Activated CD4-positive, alpha-beta T cell treated with anti-CD3 and anti-CD28 coated beads, Interleukin-2, Interleukin-6, amounts not matched to agents 100 ng/mL and 50 ng/mL, durations not matched to agents 16 hours and 8 hours (primary cell): ENCODE results near the gene MANF.
"Not testable (repeated sequence)": the region's sequence is repeated elsewhere in the genome, so short reads cannot be mapped to it uniquely, and the experiment has no call there.

Source experiments
- DNase-seq: peaks from one replicate; pipeline ENCODE4 v3.0.0-alpha.2; 2020

MANF gene

GRCh38 chr3:51373658-51374421 lies 11.3 kb upstream of the MANF start:
- DNase-seq: no peak

DNA sequence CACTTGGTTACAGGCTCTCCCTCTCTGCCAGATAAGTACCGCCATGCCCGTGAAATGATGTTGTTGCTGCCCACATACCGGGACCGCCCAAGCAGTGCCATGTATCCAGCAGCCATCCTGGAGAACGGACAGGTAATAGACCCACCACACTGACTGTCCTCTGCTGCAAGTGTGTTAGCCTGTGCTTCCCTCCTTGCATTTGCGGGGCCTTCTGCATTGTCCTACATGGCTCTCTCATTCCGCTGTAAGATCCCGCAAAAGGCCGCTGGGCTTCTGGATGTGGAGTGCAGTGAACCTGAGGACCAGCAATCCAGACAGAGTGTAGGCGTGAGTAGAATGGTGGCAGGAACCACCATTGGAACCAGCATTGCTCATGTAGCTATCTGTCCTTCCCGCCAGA lies 10.6 kb upstream of the MANF start:
- no peak for DNase-seq

DNA sequence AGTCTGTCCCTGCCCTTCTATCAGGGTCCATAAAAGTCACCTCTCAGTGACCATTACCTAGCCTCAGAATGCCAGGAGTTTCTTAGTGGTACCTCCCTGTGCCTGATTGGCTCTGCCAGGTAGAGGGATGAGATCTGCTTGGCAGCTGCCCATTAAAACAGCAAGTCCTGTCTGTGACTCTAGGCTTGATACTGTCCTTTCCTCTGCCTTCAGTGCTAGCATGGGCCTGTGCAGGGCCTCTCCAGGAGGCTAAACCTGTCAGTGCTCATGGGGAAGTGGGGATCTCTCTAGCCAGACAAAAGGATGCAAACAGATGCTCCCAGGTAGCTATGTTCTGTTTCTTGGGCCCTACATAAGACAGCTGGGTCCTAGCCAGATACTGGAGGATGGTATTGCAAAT lies 10.0 kb upstream of the MANF start:
- no peak for DNase-seq

DNA sequence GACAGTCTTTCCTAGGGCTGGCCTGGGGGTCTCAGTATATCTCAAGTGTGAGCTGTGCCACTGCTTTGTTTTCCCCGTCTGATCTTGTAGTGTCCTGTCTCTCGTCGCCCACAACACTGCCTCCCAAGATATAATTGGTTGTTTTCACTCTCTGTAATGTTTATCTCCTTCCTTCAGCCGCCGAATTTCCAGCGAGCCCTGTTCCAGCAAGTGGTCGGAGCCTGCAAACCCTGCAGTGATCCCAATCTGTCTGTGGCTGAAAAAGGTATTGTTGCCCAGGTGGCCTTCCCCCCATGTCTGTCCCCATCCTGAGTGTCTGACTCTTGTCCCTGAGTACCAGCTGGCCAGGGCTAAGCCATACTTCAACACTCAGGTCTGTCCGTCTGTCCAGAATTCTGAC lies 9.5 kb upstream of the MANF start:
- no peak for DNase-seq

DNA sequence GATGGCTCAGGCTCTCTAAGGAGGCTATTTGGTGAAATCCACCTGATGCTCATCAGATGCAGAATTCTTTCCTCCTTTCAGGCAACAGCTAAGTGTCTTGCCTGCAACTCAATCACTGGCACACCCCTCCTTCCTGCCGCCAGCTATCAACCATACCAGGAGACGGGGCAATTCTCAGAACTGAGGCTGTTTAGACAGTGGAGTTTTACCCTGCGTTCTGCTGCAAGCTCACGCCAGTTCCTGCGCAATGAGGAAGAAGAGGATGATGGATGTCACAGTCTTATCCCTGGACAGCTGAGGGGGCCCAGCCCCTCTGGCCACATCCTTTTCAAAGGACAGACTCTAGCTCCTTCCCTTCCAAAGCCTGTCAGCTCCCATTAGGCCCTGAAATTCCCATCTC lies 7.0 kb upstream of the MANF start:
- DNase-seq: no peak

DNA sequence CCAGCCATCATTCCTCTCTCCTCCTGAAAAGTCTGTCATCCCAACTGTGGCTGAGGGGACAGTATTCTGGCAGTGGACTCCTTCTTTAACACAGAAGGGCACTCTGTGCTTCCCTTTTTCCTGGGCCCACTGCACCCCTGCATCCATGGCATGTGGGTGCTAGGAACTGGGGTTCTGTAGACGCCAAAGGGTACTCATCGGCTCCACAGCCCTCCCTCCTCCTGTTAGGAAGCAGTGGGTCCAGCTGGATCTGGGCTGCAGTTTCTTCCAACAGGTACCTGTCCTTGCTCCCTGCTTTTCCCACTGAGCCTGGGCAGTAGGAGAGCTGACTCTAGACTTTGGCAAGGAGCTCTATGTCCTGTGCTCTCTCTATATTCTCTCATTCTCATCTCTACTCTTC lies 6.4 kb upstream of the MANF start:
- no peak for DNase-seq

DNA sequence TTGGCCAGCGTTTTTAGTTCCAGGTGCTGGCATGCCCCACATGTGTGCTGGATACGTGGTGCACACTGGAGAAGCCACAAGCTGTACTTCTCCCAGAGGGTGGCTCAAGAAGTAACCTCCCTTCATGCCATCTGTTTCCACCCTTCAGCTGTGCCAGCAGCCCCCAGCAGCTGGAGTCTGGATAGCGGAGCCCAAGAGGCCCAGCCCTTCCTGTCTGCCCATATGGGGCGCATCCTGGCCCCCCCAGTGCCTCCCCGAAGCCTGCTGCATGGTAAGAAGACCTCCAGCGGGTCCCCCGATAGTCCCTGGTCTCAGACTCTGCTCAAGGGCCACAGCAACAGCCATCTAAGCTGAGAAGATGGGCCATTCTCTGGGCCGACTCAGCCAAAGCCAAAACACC lies 5.8 kb upstream of the MANF start:
- no peak for DNase-seq

- DNase-seq: no peak
Observed at GRCh38 chr3:51379746-51380455, 5.2 kb upstream of the MANF start.

DNA sequence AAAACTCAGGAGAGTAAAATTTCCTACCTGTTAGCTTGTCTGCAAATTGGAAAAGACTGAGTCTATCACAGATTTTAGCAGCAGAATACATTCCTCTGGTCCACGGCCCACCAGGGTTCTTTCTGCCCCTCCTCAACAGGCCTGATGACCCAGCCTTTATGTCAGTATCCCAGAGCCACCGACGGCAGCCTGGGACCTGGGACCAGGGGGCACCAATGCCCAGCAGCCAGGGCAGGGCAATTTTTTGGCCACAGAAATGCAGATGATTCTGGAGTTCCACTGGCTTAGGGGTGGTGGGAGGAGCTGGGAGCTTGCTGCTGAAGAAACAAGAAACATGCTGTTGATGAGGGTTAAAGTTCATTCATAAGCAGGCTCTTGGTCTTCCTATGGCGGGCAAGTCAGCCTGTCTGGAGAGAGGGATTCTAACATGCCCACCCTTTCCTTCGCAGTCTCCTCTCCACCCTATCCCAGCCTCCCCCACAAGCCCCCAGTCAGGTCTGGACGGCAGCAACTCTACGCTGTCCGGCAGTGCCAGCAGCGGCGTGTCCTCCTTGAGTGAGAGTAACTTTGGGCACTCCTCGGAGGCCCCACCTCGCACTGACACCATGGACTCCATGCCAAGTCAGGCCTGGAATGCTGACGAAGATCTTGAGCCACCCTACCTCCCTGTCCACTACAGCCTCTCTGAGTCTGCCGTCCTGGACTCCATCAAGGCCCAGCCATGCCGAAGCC lies 4.3 kb upstream of the MANF start:
- no peak for DNase-seq

DNA sequence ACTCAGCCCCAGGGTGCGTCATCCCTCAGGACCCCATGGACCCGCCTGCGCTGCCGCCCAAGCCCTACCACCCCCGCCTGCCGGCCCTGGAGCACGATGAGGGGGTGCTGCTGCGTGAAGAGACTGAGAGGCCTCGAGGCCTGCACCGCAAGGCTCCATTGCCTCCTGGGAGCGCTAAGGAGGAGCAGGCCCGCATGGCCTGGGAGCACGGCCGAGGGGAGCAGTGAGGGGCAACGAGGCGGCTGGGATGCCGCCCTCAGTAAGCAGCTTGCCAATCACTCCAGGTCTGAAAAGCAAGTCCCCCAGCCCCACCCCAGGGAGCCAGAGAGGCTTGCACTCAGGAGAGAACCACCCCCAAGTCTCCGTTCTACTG lies 3.8 kb upstream of the MANF start:
- DNase-seq: no peak

DNA sequence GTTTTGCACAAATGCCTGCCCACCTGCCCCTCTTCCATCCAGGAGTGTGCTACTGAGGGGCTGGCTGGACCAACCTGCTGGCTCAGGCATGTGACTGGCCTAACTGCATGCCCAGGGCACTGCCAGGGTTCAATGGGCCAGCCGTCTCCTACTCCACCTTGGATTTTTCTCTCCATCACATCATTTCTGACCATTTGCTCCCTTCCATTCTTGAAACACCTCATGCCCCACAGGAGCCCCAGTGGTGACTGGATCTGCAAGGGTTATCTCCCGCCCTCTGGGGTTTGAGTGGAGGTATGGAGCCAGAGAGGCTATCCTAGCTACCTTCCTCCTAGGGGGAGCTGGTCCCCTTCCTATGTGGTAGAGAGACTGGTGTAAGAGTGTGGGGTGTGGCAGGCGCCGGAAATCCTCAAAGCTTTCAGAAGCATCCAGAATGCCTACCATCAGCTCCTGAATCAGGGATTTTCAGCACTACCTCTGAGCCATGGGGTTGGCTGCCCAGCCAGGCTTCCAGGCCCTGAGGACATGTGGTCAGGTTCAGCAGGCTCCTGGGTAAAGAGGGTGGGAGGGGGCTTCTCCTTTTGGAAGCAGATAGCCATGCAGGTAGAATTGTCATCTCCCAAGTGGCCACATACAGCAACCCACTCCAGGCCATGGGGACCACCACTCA lies 2.9 kb upstream of the MANF start:
- no peak for DNase-seq

- no peak for DNase-seq
Observed at GRCh38 chr3:51382947-51383578, 2.0 kb upstream of the MANF start.

GRCh38 chr3:51384055-51384725 lies 901 bp upstream of the MANF start:
- peak; percentile 41 for DNase-seq

- no peak for DNase-seq
Observed at GRCh38 chr3:51385621-51386091, 565 bp downstream of the MANF start.

DNA sequence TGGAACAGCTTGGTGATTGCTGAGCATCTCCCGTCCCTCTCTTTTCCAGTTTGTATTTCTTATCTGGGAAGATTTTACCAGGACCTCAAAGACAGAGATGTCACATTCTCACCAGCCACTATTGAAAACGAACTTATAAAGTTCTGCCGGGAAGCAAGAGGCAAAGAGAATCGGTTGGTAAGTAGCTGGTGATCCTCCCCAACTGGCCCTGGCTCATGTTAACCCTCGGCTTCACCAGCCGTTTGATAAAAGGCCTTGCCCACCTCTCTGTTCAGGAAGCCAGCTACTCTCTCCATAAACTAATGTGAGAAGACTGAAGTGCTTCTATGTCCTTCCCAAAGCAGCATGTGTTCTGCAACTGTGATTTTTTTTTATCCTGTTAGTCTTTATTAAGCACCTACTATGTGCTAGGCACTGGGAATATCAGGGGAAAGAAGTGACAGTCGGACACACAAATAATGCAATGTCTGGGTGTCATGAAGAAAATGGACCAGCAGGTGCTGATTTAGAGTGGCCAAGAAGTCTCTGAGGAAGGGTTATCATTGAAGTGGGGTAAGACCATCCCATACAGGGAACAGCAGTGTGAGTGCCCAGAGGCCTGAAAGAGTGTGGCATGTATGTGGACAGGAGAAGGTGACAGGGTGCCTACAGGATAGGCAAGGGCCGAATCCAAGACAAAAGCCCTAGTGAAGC lies 1.2 kb downstream of the MANF start:
- DNase-seq: no peak

- DNase-seq: no peak
Observed at GRCh38 chr3:51386852-51387229, 1.8 kb downstream of the MANF start.

GRCh38 chr3:51387281-51387680 lies 2.2 kb downstream of the MANF start:
- DNase-seq: not testable (repeated sequence)

DNA sequence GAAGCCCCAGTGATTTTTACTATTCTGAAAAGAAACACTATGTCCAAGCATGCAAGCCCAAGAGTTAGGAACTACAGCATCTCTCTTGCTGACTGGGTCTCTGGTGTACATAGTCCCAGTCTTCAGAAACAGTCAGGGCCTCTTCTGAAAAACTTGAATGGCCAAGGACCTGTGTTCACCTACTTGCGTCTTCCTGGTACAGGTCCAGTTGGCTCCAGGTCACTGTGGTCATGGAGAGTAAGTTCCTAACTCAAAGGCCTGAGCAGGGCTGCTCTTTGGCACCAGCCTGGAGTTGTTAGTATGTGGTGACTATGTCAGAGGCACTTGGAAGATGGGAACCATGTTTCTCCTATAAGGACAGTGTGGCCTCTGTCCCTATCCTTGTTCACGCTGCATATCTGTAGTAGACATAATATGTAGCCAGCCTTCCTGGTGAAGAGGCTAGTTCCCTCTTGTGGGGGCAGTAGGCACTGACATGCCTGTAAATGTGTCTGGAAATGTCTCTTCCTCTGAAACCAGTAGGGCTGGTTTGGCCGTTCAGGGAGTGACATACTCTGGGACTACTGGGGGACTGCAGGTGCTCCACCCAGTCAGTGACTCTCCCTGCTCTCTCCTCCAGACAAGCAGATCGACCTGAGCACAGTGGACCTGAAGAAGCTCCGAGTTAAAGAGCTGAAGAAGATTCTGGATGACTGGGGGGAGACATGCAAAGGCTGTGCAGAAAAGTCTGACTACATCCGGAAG lies 3.4 kb downstream of the MANF start:
- no peak for DNase-seq

GRCh38 chr3:51389423-51390183 lies 4.5 kb downstream of the MANF start:
- DNase-seq: peak; percentile 67
